WTC11 (cell line): Measurements from ENCODE around the gene CASP8. TPM values are rescaled to one million over a fixed set of nuclear protein-coding genes. Genes with fewer than 3 reads are reported as not detected.

ENCODE experiments used
- ATAC-seq: fragments of 200-7000 bp; cut with Tn5 transposase; 2 replicates; pipeline ENCODE4 v1.10.0; 2021; ENCODE audit warnings: mild to moderate bottlenecking, moderate library complexity
- CTCF ChIA-PET: fragments of 300-600 bp; sonication (Branson Sonifier 250); formaldehyde crosslinking; loops from one replicate; lab custom pipeline; 2021; ENCODE audit warnings: antibody characterized with exemption; lab: Charles Lee
- POLR2A ChIA-PET: fragments of 350-600 bp; sonication (Branson Sonifier 250); formaldehyde crosslinking; loops from one replicate; lab custom pipeline; 2021; ENCODE audit warnings: antibody characterized with exemption; lab: Charles Lee
- DNase-seq: peaks from one replicate; pipeline ENCODE4 v3.0.0; 2021; ENCODE audit warnings: low spot score
- H3K27ac Mint-ChIP-seq: 2 replicates; pipeline ENCODE4 v1.8.0; 2021; ENCODE audit warnings: mixed read lengths
- H3K27me3 Mint-ChIP-seq: 2 replicates; pipeline ENCODE4 v1.8.0; 2021; ENCODE audit warnings: low read depth, mild to moderate bottlenecking, moderate library complexity, mixed read lengths
- H3K36me3 Mint-ChIP-seq: 2 replicates; pipeline ENCODE4 v1.8.0; 2021; ENCODE audit warnings: mixed read lengths
- H3K4me1 Mint-ChIP-seq: 2 replicates; pipeline ENCODE4 v1.8.0; 2022; ENCODE audit warnings: mixed read lengths
- H3K4me3 Mint-ChIP-seq: 2 replicates; pipeline ENCODE4 v1.8.0; 2021; ENCODE audit warnings: mild to moderate bottlenecking, moderate library complexity, mixed read lengths
- H3K9me3 Mint-ChIP-seq: 2 replicates; pipeline ENCODE4 v1.8.0; 2021; ENCODE audit warnings: mixed read lengths
- CBFB ChIP-seq: sonication (generic); formaldehyde crosslinking; IDR thresholded peaks from 2 replicates; pipeline ENCODE4 v1.8.1; 2022; ENCODE audit warnings: mild to moderate bottlenecking, low read depth, missing genetic modification reagents
- E2F1 ChIP-seq: sonication (generic); formaldehyde crosslinking; IDR thresholded peaks from 2 replicates; pipeline ENCODE4 v1.8.0; 2022; ENCODE audit warnings: mild to moderate bottlenecking, missing genetic modification reagents
- ERG ChIP-seq: fragments of 250-450 bp; sonication (Bioruptor Pico); IDR thresholded peaks from 2 replicates; pipeline ENCODE4 v1.8.0; 2021; ENCODE audit warnings: mild to moderate bottlenecking
- FOXK1 ChIP-seq: sonication (generic); formaldehyde crosslinking; IDR thresholded peaks from 2 replicates; pipeline ENCODE4 v1.8.0; 2022; ENCODE audit warnings: mild to moderate bottlenecking, moderate library complexity, missing genetic modification reagents
- FOXP1 ChIP-seq: sonication (generic); formaldehyde crosslinking; IDR thresholded peaks from 2 replicates; pipeline ENCODE4 v1.8.0; 2022; ENCODE audit warnings: missing genetic modification reagents, mild to moderate bottlenecking, moderate library complexity, borderline replicate concordance
- IRF1 ChIP-seq: sonication (generic); formaldehyde crosslinking; IDR thresholded peaks from 2 replicates; pipeline ENCODE4 v1.8.0; 2023; ENCODE audit warnings: missing genetic modification reagents
- IRF2 ChIP-seq: sonication (generic); formaldehyde crosslinking; IDR thresholded peaks from 2 replicates; pipeline ENCODE4 v1.8.0; 2022; ENCODE audit warnings: low read depth, missing genetic modification reagents, borderline replicate concordance
- SMAD4 ChIP-seq: sonication (generic); formaldehyde crosslinking; IDR thresholded peaks from 2 replicates; pipeline ENCODE4 v1.8.0; 2022; ENCODE audit warnings: mild to moderate bottlenecking, missing genetic modification reagents
- ZNF317 ChIP-seq: sonication (generic); formaldehyde crosslinking; IDR thresholded peaks from 2 replicates; pipeline ENCODE4 v1.8.1; 2023; ENCODE audit warnings: low read depth, mild to moderate bottlenecking, moderate library complexity, missing genetic modification reagents, borderline replicate concordance
- ZNF423 ChIP-seq: fragments of 250-450 bp; sonication (Bioruptor Pico); IDR thresholded peaks from 2 replicates; pipeline ENCODE4 v2.1.2; 2022; ENCODE audit warnings: mild to moderate bottlenecking, moderate library complexity
- ZNF532 ChIP-seq: fragments of 250-450 bp; sonication (Bioruptor Pico); IDR thresholded peaks from 2 replicates; pipeline ENCODE4 v1.9.0; 2021; ENCODE audit warnings: mild to moderate bottlenecking, borderline replicate concordance
- total RNA-seq: library from RNA; stranded (reverse); gene quantifications from 3 replicates; pipeline ENCODE4 v1.2.3, GENCODE V29; 2021
- TF ChIP-seq, protein P1 (sequence below): sonication (generic); formaldehyde crosslinking; IDR thresholded peaks from 2 replicates; pipeline ENCODE4 v1.8.1; 2022; ENCODE audit warnings: mild to moderate bottlenecking, missing genetic modification reagents, moderate library complexity, borderline replicate concordance
- TF ChIP-seq, protein P2 (sequence below): sonication (generic); formaldehyde crosslinking; IDR thresholded peaks from 2 replicates; pipeline ENCODE4 v1.8.1; 2022; ENCODE audit warnings: low read depth, mild to moderate bottlenecking, moderate library complexity, missing genetic modification reagents, borderline replicate concordance

The CASP8 gene
- total RNA-seq, 1 experiment from 2014 or later = 4.4 TPM

- no peak for TF ChIP-seq ZNF317
- no peak for TF ChIP-seq ZNF532 (CRISPR knock-in tag)
- TF ChIP-seq, protein P1, sequence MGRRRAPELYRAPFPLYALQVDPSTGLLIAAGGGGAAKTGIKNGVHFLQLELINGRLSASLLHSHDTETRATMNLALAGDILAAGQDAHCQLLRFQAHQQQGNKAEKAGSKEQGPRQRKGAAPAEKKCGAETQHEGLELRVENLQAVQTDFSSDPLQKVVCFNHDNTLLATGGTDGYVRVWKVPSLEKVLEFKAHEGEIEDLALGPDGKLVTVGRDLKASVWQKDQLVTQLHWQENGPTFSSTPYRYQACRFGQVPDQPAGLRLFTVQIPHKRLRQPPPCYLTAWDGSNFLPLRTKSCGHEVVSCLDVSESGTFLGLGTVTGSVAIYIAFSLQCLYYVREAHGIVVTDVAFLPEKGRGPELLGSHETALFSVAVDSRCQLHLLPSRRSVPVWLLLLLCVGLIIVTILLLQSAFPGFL = no peak
Observed at GRCh38 chr2:201216918-201217317, 43.4 kb upstream of the CASP8 start (continued).

GRCh38 chr2:201218780-201219179 lies 41.6 kb upstream of the CASP8 start:
- Mint-ChIP-seq H3K36me3 (peaks cover 7% of the 10 kb centered on the region), H3K9me3 (peaks cover 16% of the 10 kb centered on the region), H3K4me1 (peaks cover 26% of the 10 kb centered on the region), H3K27me3 (no peaks in the 10 kb centered on the region; the same call in 1 of the 2 replicates), H3K27ac (no peak overlapping the region), H3K4me3 (no peak overlapping the region)
- TF ChIP-seq SMAD4 (CRISPR knock-in tag) = no peak
- ChIA-PET POLR2A (interaction anchor here (0.5 to 1.4 kb wide), 2 partner anchors 11 to 15 kb away, joined by 3 to 4 read pairs; no protein-coding TSS in a partner anchor), CTCF (interaction anchor here (1.4 to 5.8 kb wide), 2 partner anchors 14 to 41 kb away, joined by 3 to 66 read pairs; no protein-coding TSS in a partner anchor)
- ATAC-seq (no peak), DNase-seq (no peak)

- peaks cover 26% of the 10 kb centered on the region for H3K4me1 Mint-ChIP-seq
- CTCF ChIA-PET = interaction anchor here (0.6 to 5.8 kb wide), 5 partner anchors 13 to 514 kb away, joined by 3 to 66 read pairs (median 3); partner anchors contain the start of gene CASP10
- no peaks in the 10 kb centered on the region; the same call in 1 of the 2 replicates for H3K27me3 Mint-ChIP-seq
- H3K36me3 Mint-ChIP-seq = peaks cover 7% of the 10 kb centered on the region
- H3K9me3 Mint-ChIP-seq = peaks cover 16% of the 10 kb centered on the region
- POLR2A ChIA-PET = interaction anchor here (0.5 to 1.4 kb wide), 3 partner anchors 12 to 350 kb away, joined by 3 to 4 read pairs (median 3); no protein-coding TSS in a partner anchor
- H3K4me3 Mint-ChIP-seq = no peak overlapping the region
- DNase-seq (no peak), ATAC-seq (no peak; the same call in 1 of the 2 replicates)
- no peak overlapping the region for H3K27ac Mint-ChIP-seq
- no peak for TF ChIP-seq ERG
- TF ChIP-seq IRF1 = no peak
- no peak for TF ChIP-seq CBFB (CRISPR knock-in tag)
- TF ChIP-seq, protein P2, sequence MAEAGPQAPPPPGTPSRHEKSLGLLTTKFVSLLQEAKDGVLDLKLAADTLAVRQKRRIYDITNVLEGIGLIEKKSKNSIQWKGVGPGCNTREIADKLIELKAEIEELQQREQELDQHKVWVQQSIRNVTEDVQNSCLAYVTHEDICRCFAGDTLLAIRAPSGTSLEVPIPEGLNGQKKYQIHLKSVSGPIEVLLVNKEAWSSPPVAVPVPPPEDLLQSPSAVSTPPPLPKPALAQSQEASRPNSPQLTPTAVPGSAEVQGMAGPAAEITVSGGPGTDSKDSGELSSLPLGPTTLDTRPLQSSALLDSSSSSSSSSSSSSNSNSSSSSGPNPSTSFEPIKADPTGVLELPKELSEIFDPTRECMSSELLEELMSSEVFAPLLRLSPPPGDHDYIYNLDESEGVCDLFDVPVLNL = no peak
- no peak for TF ChIP-seq SMAD4 (CRISPR knock-in tag)
- TF ChIP-seq ZNF423 = no peak
- TF ChIP-seq E2F1 (CRISPR knock-in tag) = no peak
- TF ChIP-seq FOXP1 (CRISPR knock-in tag) = no peak
- no peak for TF ChIP-seq FOXK1 (CRISPR knock-in tag)
- TF ChIP-seq IRF2 (CRISPR knock-in tag) = no peak
- TF ChIP-seq ZNF532 (CRISPR knock-in tag) = no peak
Observed at GRCh38 chr2:201219328-201220096, 40.8 kb upstream of the CASP8 start.
